Endothelial cell (in vitro differentiated cells): ENCODE data around the gene CHORDC1. TPM values are rescaled to one million over a fixed set of nuclear protein-coding genes. Genes with fewer than 3 reads are reported as not detected.

Experiments
- DNase-seq: peaks from one replicate; pipeline ENCODE4 v3.0.0; 2021; ENCODE audit warnings: low spot score
- H3K27ac Mint-ChIP-seq: one replicate; pipeline ENCODE4 v1.8.0; 2021; ENCODE audit warnings: mixed read lengths, inconsistent platforms; ENCODE audit not compliant: unreplicated experiment
- H3K27me3 Mint-ChIP-seq: one replicate; pipeline ENCODE4 v1.8.0; 2021; ENCODE audit warnings: mild to moderate bottlenecking, moderate library complexity, mixed read lengths, inconsistent platforms; ENCODE audit not compliant: unreplicated experiment
- H3K36me3 Mint-ChIP-seq: one replicate; pipeline ENCODE4 v1.8.0; 2021; ENCODE audit warnings: mild to moderate bottlenecking, low read depth, mixed read lengths, inconsistent platforms; ENCODE audit not compliant: unreplicated experiment
- H3K4me1 Mint-ChIP-seq: one replicate; pipeline ENCODE4 v1.8.0; 2021; ENCODE audit warnings: mild to moderate bottlenecking, mixed read lengths, inconsistent platforms; ENCODE audit not compliant: unreplicated experiment
- H3K4me3 Mint-ChIP-seq: one replicate; pipeline ENCODE4 v1.8.0; 2021; ENCODE audit warnings: mild to moderate bottlenecking, mixed read lengths, inconsistent platforms; ENCODE audit not compliant: unreplicated experiment
- H3K9me3 Mint-ChIP-seq: one replicate; pipeline ENCODE4 v1.8.0; 2021; ENCODE audit warnings: mixed read lengths, inconsistent platforms; ENCODE audit not compliant: unreplicated experiment
- total RNA-seq: library from RNA; stranded (reverse); fragmentation: NEBNext Ultra II Directional; extraction: Animal tissue kit (Norgen Biotek cat#: 25700); gene quantifications from one replicate; pipeline ENCODE4 v1.2.1, GENCODE V29; 2021; ENCODE audit not compliant: unreplicated experiment
- TF ChIP-seq, protein P1 (sequence below): fragments of 200-600 bp; sonication (generic); IDR thresholded peaks from one replicate; pipeline ENCODE4 v1.5.0; 2021; ENCODE audit warnings: antibody characterized with exemption; ENCODE audit not compliant: unreplicated experiment

The CHORDC1 gene
- total RNA-seq, 1 donor from 2014 or later, result 29.2 TPM

DNA sequence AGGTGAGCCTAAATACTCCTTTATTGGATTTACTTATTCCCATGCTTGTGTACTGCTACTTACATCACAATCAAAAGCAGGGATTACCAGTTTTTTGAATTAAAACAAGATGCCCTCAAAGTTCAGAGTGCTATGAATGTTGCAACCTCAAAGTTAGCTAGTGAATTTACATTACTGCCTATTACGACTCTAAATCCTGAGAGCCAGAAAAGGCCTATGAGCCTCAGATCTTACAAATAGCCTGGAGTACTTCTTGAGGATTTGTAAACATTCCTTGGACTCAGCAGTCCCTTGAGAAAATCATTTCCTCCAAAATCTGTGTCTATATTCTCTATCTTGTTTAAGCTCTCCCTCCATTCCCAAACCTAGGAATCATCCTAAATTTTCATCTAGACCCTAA, 25.5 kb downstream of the CHORDC1 start:
- peaks cover 3% of the 10 kb centered on the region for H3K36me3 Mint-ChIP-seq
- TF ChIP-seq, protein P1, sequence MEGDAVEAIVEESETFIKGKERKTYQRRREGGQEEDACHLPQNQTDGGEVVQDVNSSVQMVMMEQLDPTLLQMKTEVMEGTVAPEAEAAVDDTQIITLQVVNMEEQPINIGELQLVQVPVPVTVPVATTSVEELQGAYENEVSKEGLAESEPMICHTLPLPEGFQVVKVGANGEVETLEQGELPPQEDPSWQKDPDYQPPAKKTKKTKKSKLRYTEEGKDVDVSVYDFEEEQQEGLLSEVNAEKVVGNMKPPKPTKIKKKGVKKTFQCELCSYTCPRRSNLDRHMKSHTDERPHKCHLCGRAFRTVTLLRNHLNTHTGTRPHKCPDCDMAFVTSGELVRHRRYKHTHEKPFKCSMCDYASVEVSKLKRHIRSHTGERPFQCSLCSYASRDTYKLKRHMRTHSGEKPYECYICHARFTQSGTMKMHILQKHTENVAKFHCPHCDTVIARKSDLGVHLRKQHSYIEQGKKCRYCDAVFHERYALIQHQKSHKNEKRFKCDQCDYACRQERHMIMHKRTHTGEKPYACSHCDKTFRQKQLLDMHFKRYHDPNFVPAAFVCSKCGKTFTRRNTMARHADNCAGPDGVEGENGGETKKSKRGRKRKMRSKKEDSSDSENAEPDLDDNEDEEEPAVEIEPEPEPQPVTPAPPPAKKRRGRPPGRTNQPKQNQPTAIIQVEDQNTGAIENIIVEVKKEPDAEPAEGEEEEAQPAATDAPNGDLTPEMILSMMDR, result no peak
- no peak overlapping the region for H3K27ac Mint-ChIP-seq
- H3K27me3 Mint-ChIP-seq, result no peaks in the 10 kb centered on the region
- H3K4me1 Mint-ChIP-seq, result no peaks in the 10 kb centered on the region
- H3K9me3 Mint-ChIP-seq, result no peaks in the 10 kb centered on the region
- no peak for DNase-seq
- no peak overlapping the region for H3K4me3 Mint-ChIP-seq

DNA sequence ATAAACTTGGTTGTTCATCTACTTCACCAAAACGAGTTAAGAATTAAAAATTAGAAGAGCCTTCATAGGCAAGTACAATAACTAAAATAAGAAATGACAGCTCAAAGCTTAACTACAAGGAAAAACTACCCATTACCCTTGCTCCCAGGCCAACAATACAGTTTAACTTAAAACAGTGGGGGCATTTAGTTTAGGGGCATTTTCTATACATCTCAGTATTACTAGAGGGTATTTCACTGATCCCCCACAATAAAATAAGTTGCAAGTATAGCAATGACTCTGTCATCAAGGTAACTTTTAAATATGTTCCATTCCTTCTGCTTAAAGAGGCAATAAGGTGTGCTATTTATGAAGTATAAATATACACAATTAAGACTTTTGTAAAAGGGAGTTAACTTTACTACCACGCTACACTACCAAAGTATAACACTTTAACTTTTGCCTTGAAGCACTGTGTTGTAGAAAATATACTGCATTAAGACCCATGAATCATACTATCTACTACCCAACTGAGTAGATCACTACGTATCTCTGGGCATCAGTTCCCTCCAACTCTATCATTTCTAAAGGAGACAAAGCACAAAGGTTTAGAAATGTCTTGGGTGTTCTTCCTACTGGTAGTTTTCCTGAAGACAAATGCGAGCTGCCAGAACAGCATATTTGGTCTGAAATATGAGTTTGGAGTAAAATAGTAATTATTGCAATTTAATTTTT, 29.8 kb downstream of the CHORDC1 start:
- no peak overlapping the region for H3K27ac Mint-ChIP-seq
- DNase-seq, result no peak
- H3K9me3 Mint-ChIP-seq, result no peaks in the 10 kb centered on the region
- no peaks in the 10 kb centered on the region for H3K36me3 Mint-ChIP-seq
- no peaks in the 10 kb centered on the region for H3K4me1 Mint-ChIP-seq
- TF ChIP-seq, protein P1, result no peak
- no peaks in the 10 kb centered on the region for H3K27me3 Mint-ChIP-seq
- no peak overlapping the region for H3K4me3 Mint-ChIP-seq

DNA sequence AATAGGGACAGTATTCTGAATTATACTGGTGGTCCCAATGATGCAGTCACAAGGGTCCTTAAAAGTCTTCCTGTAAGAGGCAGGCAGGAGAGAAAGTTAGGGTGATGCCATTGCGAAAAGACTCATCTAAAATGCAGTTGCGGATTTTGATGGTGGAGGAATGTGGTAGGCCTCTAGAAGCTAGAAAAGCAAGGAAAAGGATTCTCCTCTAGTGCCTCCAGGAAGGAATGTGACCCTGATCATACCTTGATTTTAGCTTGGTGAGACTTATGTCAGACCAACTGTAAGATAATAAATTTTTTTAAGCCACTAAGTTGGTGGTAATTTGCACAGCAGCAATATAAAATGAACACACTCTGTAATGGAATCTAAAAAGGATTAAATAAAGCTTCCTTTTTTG, 33.8 kb downstream of the CHORDC1 start:
- no peaks in the 10 kb centered on the region for H3K4me1 Mint-ChIP-seq
- H3K4me3 Mint-ChIP-seq, result no peak overlapping the region
- TF ChIP-seq, protein P1, result no peak
- no peaks in the 10 kb centered on the region for H3K9me3 Mint-ChIP-seq
- H3K27me3 Mint-ChIP-seq, result no peaks in the 10 kb centered on the region
- peaks cover 4% of the 10 kb centered on the region for H3K36me3 Mint-ChIP-seq
- no peak overlapping the region for H3K27ac Mint-ChIP-seq
- no peak for DNase-seq

DNA sequence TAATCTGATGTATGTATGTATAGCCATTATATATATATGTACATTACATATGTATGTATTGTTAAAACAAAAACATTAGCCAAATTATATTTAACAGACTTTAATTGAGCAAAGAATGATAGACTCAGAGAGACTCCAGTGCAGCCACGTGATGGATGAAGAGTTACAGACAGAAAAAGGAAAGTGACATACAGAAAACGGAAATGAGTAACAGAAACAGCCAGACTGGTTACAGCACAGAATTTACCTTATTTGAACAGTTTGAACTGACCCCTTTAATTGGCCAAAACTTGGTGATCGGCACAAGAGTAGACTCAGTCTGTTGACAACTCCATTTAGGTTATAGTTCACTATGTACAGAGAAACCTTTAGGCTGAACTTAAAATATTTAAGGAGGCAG, 35.0 kb downstream of the CHORDC1 start:
- no peak overlapping the region for H3K4me3 Mint-ChIP-seq
- H3K36me3 Mint-ChIP-seq, result peaks cover 4% of the 10 kb centered on the region
- no peaks in the 10 kb centered on the region for H3K27me3 Mint-ChIP-seq

DNA sequence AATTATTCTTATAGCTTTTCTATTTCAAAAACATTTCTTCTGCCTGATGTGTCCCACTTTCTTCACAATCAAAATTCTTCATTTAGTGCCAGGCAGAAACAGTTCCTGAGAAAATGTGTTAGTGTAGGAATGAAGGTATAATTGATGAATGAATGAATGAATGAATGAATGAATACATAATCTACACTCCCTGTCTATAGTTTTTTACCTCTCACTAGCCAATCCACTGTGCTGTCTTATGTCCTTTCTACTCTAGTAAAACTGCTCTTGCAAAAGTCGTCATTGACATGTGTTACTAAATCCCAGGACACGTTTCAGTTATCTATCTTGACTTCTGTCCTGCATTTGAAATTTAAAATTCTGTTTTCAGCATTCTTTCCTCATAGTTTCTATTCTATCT, 42.9 kb downstream of the CHORDC1 start:
- Mint-ChIP-seq H3K9me3 (no peaks in the 10 kb centered on the region), H3K27me3 (no peaks in the 10 kb centered on the region)
- TF ChIP-seq, protein P1, result no peak

More for the DNA sequence above, 35.0 kb downstream of the CHORDC1 start:
- H3K4me1 Mint-ChIP-seq, result no peaks in the 10 kb centered on the region
- H3K9me3 Mint-ChIP-seq, result no peaks in the 10 kb centered on the region
- no peak overlapping the region for H3K27ac Mint-ChIP-seq
- DNase-seq, result no peak
- TF ChIP-seq, protein P1, result no peak

More for the DNA sequence above, 42.9 kb downstream of the CHORDC1 start:
- Mint-ChIP-seq H3K4me3 (no peak overlapping the region), H3K27ac (no peak overlapping the region), H3K36me3 (no peaks in the 10 kb centered on the region), H3K4me1 (no peaks in the 10 kb centered on the region)
- DNase-seq, result no peak
